NCI-H1092 (cell line): ENCODE results near the gene KATNAL1.

Source experiments
- DNase-seq: peaks from one replicate; lab custom pipeline; 2025; lab: John Stamatoyannopoulos, UW

The KATNAL1 gene

GRCh38 chr13:30307194-30307970 lies at the start of gene KATNAL1:
KATNAL1 (minus strand) TSS chr13:30307551; CDS start chr13:30283777, 23,774 bp downstream.
- peak; percentile 78 for DNase-seq

DNA sequence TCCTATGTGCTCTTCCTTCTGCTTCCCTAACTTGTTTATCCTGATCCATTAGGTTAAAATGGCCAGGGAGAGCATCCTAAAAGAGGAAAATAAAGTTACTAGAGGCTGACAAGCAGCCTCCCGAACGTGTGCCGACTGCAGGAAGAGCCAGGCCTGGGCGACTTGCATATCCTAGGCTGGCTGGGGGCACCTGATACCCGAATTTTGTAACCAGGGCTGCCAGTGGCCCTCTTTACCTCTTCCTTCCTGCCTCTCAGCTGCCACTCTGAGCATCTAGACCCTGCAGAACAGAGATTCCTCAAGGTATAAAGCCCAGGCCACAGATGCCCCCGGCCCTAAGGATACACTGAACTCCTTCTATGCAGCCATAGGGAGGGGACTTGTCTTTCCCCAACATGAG lies 48.5 kb upstream of the KATNAL1 start:
- no peak for DNase-seq

- DNase-seq = no peak
Measured at GRCh38 chr13:30355384-30355699, 48.0 kb upstream of the KATNAL1 start.

- no peak for DNase-seq
Measured at GRCh38 chr13:30354493-30355383, 47.4 kb upstream of the KATNAL1 start.

DNA sequence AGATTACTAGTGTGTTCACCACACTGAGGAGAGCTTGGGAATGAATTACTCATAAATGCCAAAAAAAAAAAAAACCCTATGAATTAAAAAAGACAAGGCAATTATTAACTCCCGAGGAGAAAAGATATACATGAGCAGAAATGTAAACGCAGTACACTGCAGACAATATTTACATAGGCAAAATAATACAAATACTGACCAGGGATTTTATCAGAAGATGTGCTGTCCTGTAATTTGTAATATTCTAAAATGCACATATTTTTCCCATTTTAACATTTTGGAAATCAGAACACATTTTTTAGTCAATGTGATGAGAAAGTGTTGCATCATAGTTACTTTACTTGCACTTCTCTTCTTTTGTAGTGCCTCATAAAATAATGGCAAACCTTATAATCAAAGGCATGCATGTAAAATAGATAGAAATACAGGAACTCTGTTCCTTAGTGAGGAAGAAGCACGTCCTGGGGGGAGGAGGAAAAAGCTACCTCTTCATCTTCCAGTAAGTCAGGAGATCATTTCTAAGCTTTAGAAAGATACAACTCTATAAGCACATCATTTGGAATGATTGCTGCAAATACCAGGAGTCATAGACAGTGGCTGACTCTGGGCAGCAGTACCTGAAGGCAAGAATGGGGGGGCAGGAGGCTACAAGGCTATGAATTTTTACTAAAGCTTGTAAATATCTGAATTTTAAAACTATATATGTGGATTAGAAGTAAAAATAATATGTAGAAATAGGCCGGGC lies 46.3 kb upstream of the KATNAL1 start:
- no peak for DNase-seq

- no peak for DNase-seq
Measured at GRCh38 chr13:30353060-30353459, 45.7 kb upstream of the KATNAL1 start.

DNA sequence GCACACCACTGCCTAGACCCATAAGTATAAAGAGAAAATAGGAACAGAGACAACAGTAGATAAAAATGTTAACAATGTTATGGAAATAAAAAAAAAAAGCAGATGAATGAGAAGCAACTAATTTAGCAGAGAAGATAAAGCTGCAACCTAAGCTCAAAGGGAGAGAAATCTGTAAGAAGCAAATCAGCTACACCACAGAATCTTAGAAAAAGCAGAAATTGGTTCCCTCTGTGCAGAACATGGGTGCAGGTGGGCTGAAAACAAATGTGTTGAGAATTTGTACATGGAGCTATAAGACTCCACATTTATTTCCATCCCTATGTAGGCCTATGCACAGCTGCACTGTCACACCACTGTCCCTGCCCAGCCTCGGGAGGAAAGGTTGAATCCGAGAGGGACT lies 44.8 kb upstream of the KATNAL1 start:
- DNase-seq = no peak

GRCh38 chr13:30346789-30347167 lies 39.4 kb upstream of the KATNAL1 start:
- DNase-seq = no peak

DNA sequence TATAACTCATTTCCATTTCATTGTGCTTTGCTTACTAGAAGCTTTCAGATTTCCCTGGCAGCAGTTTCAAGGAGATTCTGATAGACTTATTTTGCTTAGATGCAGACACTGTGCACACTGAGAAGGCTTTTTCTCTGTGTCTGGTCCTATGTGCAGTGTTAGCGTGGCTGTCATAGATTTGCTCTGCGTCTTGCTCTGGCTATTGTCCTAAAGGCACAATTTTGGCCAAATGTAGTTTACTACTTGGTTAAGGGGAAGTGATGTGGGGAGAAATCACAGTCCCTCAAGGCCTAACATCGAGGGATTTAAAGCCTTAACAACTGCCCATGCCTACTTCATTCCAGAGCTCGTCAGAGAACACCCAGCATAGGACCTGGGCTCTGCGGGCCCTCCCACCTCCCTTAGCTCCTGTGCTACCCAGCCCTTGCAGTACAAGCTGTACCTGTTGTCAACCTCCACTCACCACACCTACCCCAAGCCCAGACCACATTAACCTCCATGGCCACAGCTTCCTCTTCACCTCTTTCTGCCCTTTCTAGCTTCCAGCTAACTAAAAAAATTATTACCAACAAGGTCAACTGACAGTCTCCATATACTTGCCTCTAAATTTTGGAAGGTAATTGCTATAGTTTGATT lies 38.9 kb upstream of the KATNAL1 start:
- no peak for DNase-seq

GRCh38 chr13:30345426-30346100 lies 38.2 kb upstream of the KATNAL1 start:
- no peak for DNase-seq

GRCh38 chr13:30341815-30342570 lies 34.6 kb upstream of the KATNAL1 start:
- DNase-seq = no peak

- DNase-seq = no peak
Measured at GRCh38 chr13:30340331-30341250, 33.2 kb upstream of the KATNAL1 start.

DNA sequence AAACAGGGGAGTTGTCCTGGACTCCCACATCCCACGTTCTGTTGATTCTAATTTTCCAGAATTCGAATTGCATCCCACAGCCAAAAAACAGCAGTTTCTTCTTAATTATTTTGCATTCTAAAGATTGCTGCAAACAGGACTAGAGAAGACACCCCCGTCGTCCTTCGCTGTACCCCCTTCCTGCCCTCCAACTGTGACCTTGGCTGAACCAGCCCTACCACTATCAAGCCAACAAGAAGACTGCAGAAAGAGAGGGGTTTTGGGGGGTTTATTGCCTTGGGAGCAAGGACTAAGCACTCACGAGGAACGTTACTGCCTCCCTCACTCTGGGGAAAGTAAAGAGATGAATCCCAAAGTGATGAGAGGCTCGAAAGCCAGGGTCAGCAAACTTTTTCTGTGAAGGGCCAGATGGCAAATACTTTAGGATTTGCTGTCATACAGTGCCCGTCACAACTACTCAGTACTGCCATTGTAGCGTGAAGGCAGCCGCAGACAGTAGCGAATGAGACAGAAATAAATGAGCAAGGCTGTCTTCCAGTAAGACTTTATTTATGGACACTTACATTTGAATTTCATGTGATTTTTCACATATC lies 32.5 kb upstream of the KATNAL1 start:
- DNase-seq = no peak

- no peak for DNase-seq
Measured at GRCh38 chr13:30338952-30339351, 31.6 kb upstream of the KATNAL1 start.

DNA sequence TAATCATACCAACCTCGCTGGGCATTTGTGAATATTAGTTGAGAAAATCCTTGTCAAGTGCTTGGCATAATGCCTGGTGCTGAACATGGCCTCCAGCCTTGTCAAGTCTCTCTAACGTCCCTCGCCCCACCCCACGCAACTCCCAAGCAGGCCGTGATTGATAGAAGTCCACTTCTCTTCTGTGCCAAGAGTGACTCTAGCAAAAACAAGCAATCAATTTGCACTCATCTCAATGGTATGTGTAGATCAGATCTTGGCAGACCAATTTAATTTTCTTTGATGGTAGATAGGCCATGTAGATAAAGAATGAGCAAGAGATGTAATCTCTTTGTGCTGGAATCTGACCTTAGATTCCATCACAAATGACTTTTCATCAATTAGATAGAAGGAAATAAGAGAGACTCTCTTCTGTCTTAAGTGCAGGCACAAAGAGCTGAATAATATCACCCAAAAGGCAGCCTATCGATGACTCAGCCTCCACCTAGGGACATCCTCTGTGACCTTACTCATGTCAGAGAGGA lies 31.0 kb upstream of the KATNAL1 start:
- no peak for DNase-seq

- DNase-seq = no peak
Measured at GRCh38 chr13:30337061-30337610, 29.8 kb upstream of the KATNAL1 start.

DNA sequence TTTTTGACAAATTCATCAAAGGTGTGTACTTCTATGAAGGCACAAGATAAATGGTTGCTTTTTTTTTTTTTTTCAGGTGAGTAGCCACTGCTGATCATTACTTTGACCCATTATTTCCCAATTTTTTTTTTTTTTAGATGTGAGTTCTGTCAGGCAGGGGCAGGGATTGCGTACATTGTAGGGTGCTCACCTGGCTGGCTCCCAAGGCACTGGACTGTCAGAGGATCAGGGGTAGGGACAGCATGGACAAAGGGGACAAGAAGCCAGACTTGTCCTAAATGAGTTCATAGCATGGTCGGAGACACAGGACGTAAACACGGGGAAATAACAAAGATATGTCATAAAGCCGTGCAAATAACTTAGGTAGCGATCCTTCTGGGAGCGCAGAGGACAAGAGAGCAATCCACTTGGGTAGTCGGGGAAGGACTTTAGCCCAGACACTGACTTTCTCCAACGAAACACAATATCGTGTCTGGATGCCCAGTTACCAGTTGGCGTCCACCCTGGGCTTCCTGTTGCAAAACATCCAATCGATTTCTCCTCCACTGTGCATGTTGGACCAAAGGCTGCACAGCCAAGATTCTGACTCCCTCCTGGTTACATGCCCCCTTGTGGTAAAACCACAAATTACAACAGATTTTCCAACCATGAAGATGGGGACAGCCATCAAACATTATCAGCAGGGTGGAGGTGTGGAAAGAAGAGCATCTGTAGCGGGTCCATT lies 27.5 kb upstream of the KATNAL1 start:
- peak; percentile 44 for DNase-seq

DNA sequence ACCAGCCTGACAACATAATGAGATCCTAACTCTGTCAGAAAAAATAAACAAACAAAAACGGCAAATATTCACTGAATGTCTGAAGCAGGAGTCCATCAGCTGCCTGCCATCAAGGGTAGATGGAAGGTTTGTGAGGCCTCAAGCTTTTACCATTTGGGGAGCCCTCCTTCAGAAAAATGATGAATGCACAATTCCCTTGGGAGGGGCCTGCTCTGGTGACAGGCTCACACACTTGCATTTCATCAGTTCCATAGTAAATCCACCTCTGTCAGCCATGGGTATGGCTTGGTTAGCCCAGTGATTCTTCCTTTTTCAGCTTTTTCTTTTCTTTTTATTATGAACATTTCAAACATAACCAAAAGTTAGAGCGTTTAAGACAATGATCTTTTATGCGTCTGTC lies 26.3 kb upstream of the KATNAL1 start:
- DNase-seq = no peak
